Esophagus muscularis mucosa (tissue), 4 donors: ENCODE data around the gene PADI4. TPM values are rescaled to one million over a fixed set of nuclear protein-coding genes. Genes with fewer than 3 reads are reported as not detected.

ENCODE experiments used
- DNase-seq: peaks from one replicate; pipeline ENCODE4 v3.0.0-alpha.2; 2017; ENCODE audit errors: extremely low spot score
- H3K27ac ChIP-seq, 4 donors: fragments of 200-600 bp; sonication (generic); replicated peaks in 1 of 4; 1 replicate in 3 of 4; 2 replicates in 1 of 4; pipeline ENCODE4 v1.5.1; 2016 to 2019; ENCODE audit warnings: mild to moderate bottlenecking in 1 of 4
- H3K27me3 ChIP-seq, 4 donors: fragments of 200-600 bp; sonication (generic); one replicate each; pipeline versions ENCODE4 v1.5.1 to v1.6.0; 2016 to 2019
- H3K36me3 ChIP-seq, 4 donors: fragments of 200-600 bp; sonication (generic); one replicate each; pipeline ENCODE4 v1.5.1; 2016 to 2019
- H3K4me1 ChIP-seq, 4 donors: fragments of 200-600 bp; sonication (generic); one replicate each; pipeline ENCODE4 v1.5.1; 2016 to 2019
- H3K4me3 ChIP-seq, 4 donors: fragments of 200-600 bp; sonication (generic); 1 replicate in 2 of 4; 2 replicates in 2 of 4; pipeline ENCODE4 v1.5.1; 2016 to 2019; ENCODE audit warnings: mild to moderate bottlenecking in 4 of 4, moderate library complexity in 1 of 4
- H3K9me3 ChIP-seq, 4 donors: fragments of 200-600 bp; sonication (generic); 1 replicate in 3 of 4; 2 replicates in 1 of 4; pipeline ENCODE4 v1.5.1; 2016 to 2019
- EP300 ChIP-seq: sonication (generic); formaldehyde crosslinking; IDR thresholded peaks from one replicate; pipeline ENCODE4 v1.6.1; 2017; ENCODE audit warnings: antibody characterized with exemption
- POLR2A ChIP-seq: fragments of 450-650 bp; IDR thresholded peaks from one replicate; pipeline ENCODE4 v1.6.1; 2017; ENCODE audit warnings: antibody characterized with exemption, moderate library complexity, mild to moderate bottlenecking, low read depth
- POLR2AphosphoS5 ChIP-seq, 2 donors: sonication (generic); formaldehyde crosslinking; IDR thresholded peaks; one replicate each; pipeline ENCODE4 v1.6.1; 2017; ENCODE audit warnings: antibody characterized with exemption in 2 of 2
- WGBS: methylation state at CpG from one replicate; pipeline ENCODE4 v1.1.5; 2018; 5-methylcytosine and 5-hydroxymethylcytosine counted together
- intact Hi-C: fragments of 100-400 bp; cut with DNase I; formaldehyde crosslinking; loops from one replicate; pipeline ENCODE4 v1.15.1; 2023
- total RNA-seq, 4 donors: library from RNA; depleted of rRNA; stranded (reverse); fragments of >200 nt; gene quantifications; one replicate each; pipeline versions ENCODE4 v1.1.0 to v1.2.1, GENCODE V29; 2016
- TF ChIP-seq, protein P1 (sequence below), 3 experiments: fragments of 200-600 bp in 2 of 3; fragments of 450-650 bp in 1 of 3; sonication (generic) in 2 of 3; IDR thresholded peaks; one replicate each; pipeline ENCODE4 v1.5.1; 2017 to 2019; ENCODE audit warnings: antibody characterized with exemption in 3 of 3, mild to moderate bottlenecking in 2 of 3, moderate library complexity in 1 of 3

PADI4 gene
- total RNA-seq, 4 donors from 2014 or later, result 5.6 TPM; not detected in 3

- no peak overlapping the region for H3K4me3 ChIP-seq
- H3K4me1 ChIP-seq, result no peaks in the 10 kb centered on the region
- H3K27me3 ChIP-seq, result peaks cover 0 to 73% (median 3%) of the 10 kb centered on the region in 4 donors
- no peak for DNase-seq
- intact Hi-C loops, result no loop called here
- no peak overlapping the region for H3K27ac ChIP-seq
- no peak for TF ChIP-seq EP300
- TF ChIP-seq, protein P1, sequence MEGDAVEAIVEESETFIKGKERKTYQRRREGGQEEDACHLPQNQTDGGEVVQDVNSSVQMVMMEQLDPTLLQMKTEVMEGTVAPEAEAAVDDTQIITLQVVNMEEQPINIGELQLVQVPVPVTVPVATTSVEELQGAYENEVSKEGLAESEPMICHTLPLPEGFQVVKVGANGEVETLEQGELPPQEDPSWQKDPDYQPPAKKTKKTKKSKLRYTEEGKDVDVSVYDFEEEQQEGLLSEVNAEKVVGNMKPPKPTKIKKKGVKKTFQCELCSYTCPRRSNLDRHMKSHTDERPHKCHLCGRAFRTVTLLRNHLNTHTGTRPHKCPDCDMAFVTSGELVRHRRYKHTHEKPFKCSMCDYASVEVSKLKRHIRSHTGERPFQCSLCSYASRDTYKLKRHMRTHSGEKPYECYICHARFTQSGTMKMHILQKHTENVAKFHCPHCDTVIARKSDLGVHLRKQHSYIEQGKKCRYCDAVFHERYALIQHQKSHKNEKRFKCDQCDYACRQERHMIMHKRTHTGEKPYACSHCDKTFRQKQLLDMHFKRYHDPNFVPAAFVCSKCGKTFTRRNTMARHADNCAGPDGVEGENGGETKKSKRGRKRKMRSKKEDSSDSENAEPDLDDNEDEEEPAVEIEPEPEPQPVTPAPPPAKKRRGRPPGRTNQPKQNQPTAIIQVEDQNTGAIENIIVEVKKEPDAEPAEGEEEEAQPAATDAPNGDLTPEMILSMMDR (IDR thresholded peaks at IDR 0.05), result no peak
- no peak for TF ChIP-seq POLR2AphosphoS5 (IDR thresholded peaks at IDR 0.05)
- TF ChIP-seq POLR2A, result no peak
- 92% methylated on average over 10 of the region's 10 CpGs for WGBS
- no peaks in the 10 kb centered on the region for H3K9me3 ChIP-seq
- H3K36me3 ChIP-seq, result no peaks in the 10 kb centered on the region
Observed at GRCh38 chr1:17375651-17376050, 67.7 kb downstream of the PADI4 start.

DNA sequence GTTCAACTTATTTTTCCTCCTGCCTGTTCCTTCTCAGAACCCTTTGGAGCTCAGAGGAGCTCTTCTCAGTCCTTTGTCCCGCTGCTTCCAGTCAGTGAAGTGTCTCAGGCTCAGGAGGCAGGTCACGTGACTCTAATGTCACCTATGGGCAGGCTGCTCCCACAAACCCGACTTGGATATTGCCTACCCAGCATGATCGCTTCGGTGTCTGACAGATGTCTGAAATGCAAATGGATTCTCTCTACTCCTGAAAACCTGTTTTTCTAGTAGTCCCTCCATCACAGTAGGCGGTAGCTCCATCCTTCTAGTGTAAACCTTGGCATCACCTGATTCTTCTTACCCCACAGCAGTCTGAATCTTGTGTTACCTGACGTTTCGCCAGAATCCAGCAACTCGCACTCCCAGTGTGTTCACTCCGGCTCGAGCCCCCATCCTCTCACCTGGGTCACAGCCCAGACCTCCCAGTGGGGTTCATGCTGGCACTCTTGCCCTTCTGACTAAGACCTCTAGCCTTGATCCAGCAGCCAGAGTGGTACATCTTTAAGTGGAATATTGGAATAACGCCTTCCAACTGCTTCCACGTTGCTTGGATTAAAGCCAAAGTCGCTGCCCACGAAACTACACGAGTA, 69.4 kb downstream of the PADI4 start:
- WGBS, result 25% methylated on average over 16 of the region's 16 CpGs
- TF ChIP-seq POLR2AphosphoS5 (IDR thresholded peaks at IDR 0.05) (no peak), POLR2A (no peak), EP300 (no peak)
- TF ChIP-seq, protein P1 (IDR thresholded peaks at IDR 0.05), result no peak

DNA sequence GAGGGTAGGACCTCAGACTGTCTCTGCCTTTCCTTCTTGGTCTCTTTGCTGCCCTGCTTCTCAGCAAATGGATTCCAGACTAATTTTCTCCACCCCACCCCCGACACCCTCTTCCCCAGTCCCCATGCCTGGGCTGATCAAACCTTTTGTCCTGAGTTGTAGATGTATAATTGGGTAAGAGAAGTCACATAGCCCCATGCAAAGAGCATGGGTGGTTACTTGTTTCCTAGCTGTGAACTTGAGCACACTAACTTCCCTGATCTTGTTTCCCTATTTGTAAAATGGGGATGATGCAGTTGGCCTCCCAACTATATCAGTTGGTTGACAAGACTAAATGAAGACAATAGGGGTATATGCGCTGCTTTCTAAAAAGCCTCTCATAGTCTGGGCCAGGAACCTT, 73.2 kb downstream of the PADI4 start:
- intact Hi-C loops, result no loop called here
- no peak for DNase-seq
- peaks cover 0 to 29% (median 3%) of the 10 kb centered on the region in 4 donors for H3K27me3 ChIP-seq
- no peaks in the 10 kb centered on the region for H3K36me3 ChIP-seq
- no peaks in the 10 kb centered on the region for H3K4me1 ChIP-seq
- H3K27ac ChIP-seq, result no peak overlapping the region
- no peak overlapping the region for H3K4me3 ChIP-seq
- no peaks in the 10 kb centered on the region for H3K9me3 ChIP-seq
- TF ChIP-seq POLR2AphosphoS5 (IDR thresholded peaks at IDR 0.05), result no peak
- 94% methylated on average over 2 of the region's 2 CpGs for WGBS

More for the DNA sequence above, 69.4 kb downstream of the PADI4 start:
- no peak for DNase-seq
- Histone ChIP-seq H3K9me3 (no peaks in the 10 kb centered on the region), H3K36me3 (no peaks in the 10 kb centered on the region), H3K4me1 (no peaks in the 10 kb centered on the region), H3K27me3 (peaks cover 0 to 58% (median 3%) of the 10 kb centered on the region in 4 donors), H3K4me3 (no peak overlapping the region), H3K27ac (no peak overlapping the region)
- intact Hi-C loops, result no loop called here

- no peak for DNase-seq
- TF ChIP-seq POLR2A, result no peak
- no peak for TF ChIP-seq POLR2AphosphoS5 (IDR thresholded peaks at IDR 0.05)
- TF ChIP-seq, protein P1 (IDR thresholded peaks at IDR 0.05), result no peak
- no peak for TF ChIP-seq EP300
- intact Hi-C loops, result no loop called here
- Histone ChIP-seq H3K27ac (no peak overlapping the region), H3K36me3 (no peaks in the 10 kb centered on the region), H3K9me3 (no peaks in the 10 kb centered on the region), H3K27me3 (no peaks in the 10 kb centered on the region), H3K4me3 (no peak overlapping the region), H3K4me1 (no peaks in the 10 kb centered on the region)
- WGBS, result 48% methylated on average over 7 of the region's 10 CpGs
Observed at GRCh38 chr1:17392199-17392740, 84.3 kb downstream of the PADI4 start.

DNA sequence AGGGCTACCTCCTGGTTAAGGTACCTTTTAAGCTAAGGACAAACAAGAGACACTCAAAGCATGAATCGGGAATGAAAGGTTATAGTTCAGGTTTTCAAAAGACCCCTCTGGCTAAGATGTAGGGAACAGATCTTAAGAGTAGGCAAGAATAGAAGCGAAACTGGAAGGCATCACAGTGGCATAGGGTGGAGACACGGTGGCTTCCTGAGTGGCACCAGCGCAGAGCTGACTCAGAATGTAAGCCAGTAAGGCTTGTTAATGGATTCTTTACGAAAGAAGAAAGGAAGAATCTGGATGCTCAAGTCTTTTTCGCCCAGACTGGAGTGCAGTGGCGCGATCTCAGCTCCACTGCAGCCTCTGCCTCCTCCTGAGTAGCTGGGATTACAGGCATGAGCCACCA, 85.2 kb downstream of the PADI4 start:
- H3K27ac ChIP-seq, result no peak overlapping the region
- H3K9me3 ChIP-seq, result no peaks in the 10 kb centered on the region
- no peaks in the 10 kb centered on the region for H3K4me1 ChIP-seq
- no peak for DNase-seq
- TF ChIP-seq POLR2AphosphoS5 (IDR thresholded peaks at IDR 0.05) (no peak), POLR2A (no peak), EP300 (no peak)
- TF ChIP-seq, protein P1 (IDR thresholded peaks at IDR 0.05), result no peak
- no peak overlapping the region for H3K4me3 ChIP-seq
- no peaks in the 10 kb centered on the region for H3K27me3 ChIP-seq
- no peaks in the 10 kb centered on the region for H3K36me3 ChIP-seq
- 60% methylated on average over 8 of the region's 8 CpGs for WGBS
- intact Hi-C loops, result no loop called here
